ENCODE data around the gene LRRC59.

The LRRC59 gene

GRCh38 chr17:50360486-50361115 lies 36.7 kb downstream of the LRRC59 start:
- no peak for DNase-seq

DNA sequence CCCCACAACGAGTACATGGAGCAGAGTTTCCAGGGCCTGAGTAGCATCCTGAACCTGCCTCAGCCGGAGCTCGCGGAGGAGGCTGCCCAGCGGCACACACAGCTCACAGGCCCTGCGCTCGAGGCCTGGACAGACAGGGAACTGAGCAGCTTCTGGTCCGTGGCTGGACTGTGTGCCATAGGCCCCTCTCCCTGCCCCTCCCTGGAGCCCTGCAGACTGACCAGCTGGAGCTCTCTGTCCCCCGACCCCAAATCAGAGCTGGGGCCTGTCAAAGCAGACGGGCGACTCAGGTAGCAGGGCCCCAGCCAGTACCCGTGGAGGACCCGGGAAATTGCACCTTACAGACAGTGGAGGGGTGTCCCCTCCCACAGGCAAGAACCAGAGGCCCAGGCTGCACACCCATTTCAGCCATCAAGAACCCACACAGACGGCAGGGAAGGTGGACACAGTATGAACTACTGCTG lies 37.3 kb downstream of the LRRC59 start:
- no peak for DNase-seq

GRCh38 chr17:50359005-50359699 lies 38.2 kb downstream of the LRRC59 start:
- DNase-seq: no peak

DNA sequence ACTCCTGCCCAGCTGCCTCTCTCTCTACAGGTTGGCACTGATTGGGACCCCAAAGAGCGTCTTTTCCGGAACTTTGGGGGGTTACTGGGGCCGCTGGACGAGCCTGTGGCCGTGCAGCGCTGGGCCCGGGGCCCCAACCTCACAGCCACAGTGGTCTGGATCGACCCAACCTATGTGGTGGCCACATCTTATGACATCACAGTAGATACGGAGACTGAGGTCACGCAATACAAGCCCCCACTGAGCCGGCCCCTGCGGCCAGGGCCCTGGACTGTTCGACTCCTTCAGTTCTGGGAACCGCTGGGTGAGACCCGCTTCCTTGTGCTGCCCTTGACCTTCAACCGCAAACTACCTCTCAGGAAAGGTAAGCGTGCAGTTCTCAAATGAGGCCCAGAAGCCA lies 39.1 kb downstream of the LRRC59 start:
- no peak for DNase-seq

DNA sequence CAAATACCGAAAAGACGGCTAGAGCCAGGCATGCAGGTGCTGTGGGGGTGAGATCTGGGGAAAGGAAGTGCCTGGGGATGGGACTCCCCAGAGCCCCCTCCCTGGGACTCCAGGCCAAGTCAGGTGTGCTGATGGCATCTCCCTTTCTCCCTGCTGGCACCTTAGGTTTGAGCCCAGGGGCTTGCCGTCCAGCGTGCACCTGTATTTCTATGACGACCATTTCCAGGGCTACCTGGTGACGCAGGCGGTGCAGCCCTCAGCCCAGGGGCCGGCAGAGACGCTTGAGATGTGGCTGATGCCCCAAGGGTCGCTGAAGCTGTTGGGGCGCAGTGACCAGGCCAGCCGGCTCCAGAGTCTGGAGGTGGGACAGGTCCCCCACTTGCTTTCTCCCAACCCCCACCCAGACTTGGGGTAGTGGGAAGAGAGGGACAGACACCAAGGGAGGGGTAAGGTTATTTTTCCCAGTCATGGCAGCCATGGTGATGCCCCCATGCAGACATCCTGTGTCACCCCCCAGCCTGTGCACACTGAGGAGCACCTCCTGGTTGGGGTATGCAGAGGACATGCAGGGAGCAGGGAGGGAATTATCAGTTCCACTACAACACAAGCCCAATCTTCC lies 40.3 kb downstream of the LRRC59 start:
- DNase-seq: no peak

GRCh38 chr17:50356418-50356817 lies 40.9 kb downstream of the LRRC59 start:
- DNase-seq: no peak

GRCh38 chr17:50355701-50356341 lies 41.5 kb downstream of the LRRC59 start:
- DNase-seq: no peak

- DNase-seq: no peak
Observed at GRCh38 chr17:50355336-50355700, 42.0 kb downstream of the LRRC59 start.

DNA sequence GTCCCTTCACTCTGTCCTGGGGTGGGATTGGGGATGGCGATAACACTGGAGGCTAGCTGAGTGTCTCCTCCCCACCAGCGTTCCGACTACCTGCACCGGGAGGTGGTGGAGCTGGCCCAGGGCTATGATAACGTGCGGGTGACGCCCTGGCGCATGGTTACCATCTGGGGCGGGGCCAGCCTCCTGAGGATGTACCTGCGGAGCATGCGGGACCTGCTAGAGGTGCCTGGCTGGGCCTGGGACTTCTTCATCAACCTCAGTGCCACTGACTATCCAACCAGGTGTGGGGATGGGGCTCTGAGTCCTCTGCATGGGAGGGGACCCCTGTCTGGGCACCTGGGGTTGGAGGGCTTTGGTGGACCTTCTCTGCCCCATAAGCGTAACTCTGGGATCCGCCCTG lies 42.5 kb downstream of the LRRC59 start:
- no peak for DNase-seq

- DNase-seq: no peak
Observed at GRCh38 chr17:50354198-50354597, 43.1 kb downstream of the LRRC59 start.

- no peak for DNase-seq
Observed at GRCh38 chr17:50353600-50354195, 43.6 kb downstream of the LRRC59 start.

DNA sequence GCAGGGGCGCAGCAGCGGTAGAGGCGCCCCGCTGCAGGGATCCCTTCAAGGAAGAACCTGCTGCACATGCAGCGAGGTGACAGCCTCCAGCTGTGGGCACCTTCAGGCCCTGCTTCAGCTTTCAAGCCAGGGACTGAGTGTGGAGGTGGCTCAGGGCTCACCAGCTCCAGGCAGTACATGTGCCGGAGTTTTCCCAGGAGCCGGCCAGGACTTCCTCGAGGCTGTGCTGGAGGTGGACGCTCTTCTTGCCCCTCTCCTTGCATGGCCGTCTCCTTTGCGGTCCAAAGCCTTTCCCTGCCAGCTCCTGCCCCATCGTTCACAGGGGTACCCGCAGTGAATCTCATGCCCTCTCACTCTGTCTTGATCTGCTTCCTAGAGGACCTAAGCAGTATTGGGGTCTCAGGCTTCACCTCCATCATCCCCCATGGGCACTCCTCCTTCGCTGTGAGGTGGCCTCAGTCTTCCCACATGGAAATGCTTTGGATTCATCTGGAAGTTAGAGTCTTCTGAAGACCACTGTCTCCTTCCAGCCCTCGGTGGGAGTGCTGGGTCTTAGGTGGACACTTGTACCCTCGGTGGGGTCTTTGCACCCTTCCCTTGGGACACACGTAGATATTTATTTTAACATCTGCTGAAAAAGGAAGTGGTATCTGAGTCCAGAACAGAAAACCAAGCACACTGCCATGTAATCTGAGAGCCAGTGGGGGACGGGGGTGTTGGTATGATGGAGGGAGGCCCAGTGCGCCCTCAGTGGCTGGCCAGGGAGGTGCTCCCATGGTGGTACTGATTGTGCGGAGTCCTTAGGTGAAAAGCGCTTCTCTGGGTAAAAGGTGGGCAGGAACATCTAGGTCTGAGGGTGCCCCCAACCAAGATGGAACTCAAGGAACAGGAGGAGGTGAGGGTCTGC lies 44.4 kb downstream of the LRRC59 start:
- no peak for DNase-seq

DNA sequence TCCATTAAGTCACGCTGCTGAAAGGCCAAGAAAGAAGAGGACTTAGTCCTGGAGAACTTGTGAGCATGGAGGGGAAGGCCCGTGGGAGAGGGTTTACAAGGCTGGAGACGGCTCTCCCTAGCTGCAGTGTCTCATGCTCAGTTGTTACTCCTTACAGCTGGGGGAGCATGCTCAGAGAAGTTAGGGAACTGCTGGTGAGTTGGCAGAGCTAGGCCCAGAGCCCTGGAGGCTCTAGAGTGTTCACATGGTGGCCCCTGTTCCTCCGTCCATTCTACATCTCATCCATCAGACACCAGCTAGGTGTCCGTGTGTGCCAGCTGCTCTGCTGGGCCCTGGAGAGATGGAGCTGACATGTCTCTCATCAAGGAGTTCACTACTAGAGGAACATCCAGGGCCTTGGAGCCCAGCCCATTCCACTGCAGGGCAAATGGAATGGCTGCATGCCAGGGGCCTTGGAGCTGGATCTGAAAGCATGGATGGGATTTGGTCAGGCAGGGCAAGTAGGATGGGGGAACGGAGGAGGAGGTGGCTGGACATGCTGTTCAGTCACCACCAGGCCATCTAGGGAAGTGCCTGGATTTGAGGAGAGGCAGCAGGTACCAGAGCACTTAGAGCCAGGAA lies 45.1 kb downstream of the LRRC59 start:
- DNase-seq: no peak

GRCh38 chr17:50350733-50351132 lies 46.6 kb downstream of the LRRC59 start:
- no peak for DNase-seq

DNA sequence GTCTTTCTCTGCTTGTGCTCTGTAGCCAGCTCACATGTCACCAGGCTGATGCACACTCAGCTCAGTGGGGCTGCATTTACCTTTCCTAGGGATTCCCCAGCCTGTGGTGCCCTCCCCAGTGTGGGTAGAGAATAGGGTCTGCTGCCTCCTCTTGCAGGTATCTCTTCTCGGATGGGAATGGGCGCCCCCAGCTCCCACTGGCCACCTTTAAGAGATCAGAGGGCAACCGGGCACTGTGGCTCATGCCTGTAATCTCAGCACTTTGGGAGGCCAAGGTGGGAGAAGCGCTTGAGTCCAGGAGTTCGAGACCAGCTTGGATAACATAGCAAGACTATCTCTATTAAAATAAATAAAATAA lies 48.1 kb downstream of the LRRC59 start:
- DNase-seq: no peak

GRCh38 chr17:50348522-50349242 lies 48.6 kb downstream of the LRRC59 start:
- DNase-seq: no peak

DNA sequence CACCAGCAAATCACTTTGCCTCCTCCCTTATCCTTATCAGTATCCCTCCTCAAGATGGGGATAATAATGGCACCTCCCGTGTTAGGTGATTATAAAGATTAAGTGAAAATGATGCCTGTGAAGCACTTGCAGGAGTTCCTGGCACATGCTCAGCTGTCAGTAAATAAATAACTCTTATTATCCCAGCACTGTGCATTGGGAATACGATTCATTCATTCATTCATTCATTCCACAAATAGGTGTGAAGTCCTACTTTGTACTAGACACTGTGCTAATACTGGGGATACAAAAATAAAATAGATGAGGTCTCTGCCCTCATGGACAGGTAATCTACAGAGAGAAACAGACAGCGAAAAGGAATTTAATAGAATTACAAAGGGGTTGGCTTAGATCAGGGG lies 49.4 kb downstream of the LRRC59 start:
- DNase-seq: no peak

GRCh38 chr17:50347117-50347893 lies 50.0 kb downstream of the LRRC59 start:
- no peak for DNase-seq

GRCh38 chr17:50346313-50347116 lies 50.8 kb downstream of the LRRC59 start:
- DNase-seq: no peak

Measured in cortex of kidney (tissue), 1 donor.